ENCODE results near the gene SPHK2. TPM values are rescaled to one million over a fixed set of nuclear protein-coding genes. Genes with fewer than 3 reads are reported as not detected.
"Not testable (repeated sequence)": the region's sequence is repeated elsewhere in the genome, so short reads cannot be mapped to it uniquely, and the experiment has no call there.

SPHK2 gene
- total RNA-seq, 3 donors from 2014 or later = 39.8 to 43.1 (median 40.6) TPM

DNA sequence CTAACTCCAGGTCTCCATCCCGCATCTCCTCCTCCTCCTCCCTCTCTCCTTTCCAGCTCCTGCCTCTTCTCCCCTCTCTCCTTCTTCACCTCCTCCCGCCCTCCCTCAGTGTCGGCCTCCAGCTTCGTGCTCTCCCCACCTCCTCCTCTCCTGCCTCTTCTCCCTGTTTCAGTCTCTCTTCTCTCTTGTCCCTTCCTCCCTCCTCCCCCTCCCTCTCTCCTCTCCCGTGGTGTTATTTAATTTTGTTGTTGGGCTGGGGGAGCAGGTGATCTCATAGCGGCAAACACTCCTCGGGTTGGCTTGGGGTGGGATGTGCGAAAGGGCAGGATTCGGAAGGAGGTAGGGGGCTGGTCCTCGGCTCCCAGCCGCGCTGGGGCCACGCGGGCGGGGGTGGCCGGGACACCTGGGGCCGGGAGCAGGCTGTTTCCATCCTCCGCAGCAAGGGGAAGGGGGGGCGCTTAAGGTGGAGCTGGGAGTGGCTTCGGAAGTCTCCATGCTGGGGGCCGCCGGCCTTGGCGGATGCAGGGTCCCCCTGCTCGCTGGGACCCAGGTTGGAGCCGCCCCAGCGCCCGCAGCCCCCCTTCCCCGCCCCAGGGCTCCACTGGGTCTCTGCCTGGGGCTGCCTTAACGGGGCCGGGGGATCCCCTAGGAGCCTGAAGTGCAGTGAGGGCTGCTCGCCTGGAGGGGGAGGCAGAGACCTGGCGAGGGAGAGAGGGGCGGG lies 26.9 kb downstream of the SPHK2 start, which contains the start of gene CA11:
Gene CA11 (minus strand): TSS at position 187 of the 721 bp plus-strand sequence. CDS start 555 bp downstream, outside the sequence.
- Mint-ChIP-seq H3K27me3 (ENCODE audit: low read depth) (no peaks in the 10 kb centered on the region), H3K4me3 (peak within 1 kb of the TSS; percentile 84), H3K4me1 (ENCODE audit: low read depth) (peaks cover 43% of the 10 kb centered on the region), H3K36me3 (ENCODE audit: insufficient read depth) (no peaks in the 10 kb centered on the region), H3K9me3 (no peaks in the 10 kb centered on the region)
- DNase-seq (peak; percentile 89), ATAC-seq (peak; percentile 85 to 87)

DNA sequence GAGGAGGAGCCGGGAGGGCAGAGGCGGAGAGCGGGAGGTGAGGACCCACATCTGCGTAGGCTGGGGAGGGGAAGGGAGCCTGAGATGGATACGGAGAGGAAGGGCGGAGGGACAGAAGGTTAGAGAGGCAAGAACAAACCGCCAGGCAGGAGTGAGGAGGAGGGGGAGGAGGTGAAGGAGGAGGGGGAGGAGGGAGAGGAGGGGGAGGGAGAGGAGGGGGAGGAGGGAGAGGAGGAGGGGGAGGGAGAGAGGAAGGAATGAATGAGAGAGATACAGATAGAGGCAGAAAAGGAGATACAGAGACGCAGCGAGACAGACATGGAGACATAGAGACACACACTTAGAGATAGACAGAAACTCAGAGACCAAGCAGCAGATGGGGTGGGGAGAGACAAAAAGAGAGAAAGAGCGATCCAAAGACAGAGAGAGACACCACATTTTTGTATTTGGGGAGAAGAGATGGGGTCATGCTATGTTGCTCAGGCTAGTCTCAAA lies 27.5 kb downstream of the SPHK2 start:
- H3K4me1 Mint-ChIP-seq (ENCODE audit: low read depth) = peaks cover 44% of the 10 kb centered on the region

DNA sequence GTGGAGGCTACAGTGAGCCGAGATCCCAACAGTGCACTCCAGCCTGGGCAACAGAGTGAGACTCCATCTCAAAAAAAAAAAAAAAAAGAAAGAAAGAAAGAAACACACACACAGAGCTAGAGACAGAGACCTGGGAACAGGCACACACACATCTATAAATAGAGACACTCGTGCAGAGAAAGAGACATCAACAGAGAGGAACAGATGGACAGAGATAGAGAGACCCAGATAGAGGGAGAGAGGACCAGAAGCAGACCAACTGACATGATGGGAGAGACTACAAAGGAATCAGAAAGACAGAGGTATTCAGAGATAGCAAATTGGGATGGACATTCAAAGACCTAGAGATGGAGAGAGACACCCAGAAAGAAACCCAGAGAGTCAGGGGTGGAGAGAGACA lies 28.8 kb downstream of the SPHK2 start:
- Mint-ChIP-seq H3K9me3 (no peaks in the 10 kb centered on the region), H3K27me3 (ENCODE audit: low read depth) (no peaks in the 10 kb centered on the region), H3K4me1 (ENCODE audit: low read depth) (peaks cover 46% of the 10 kb centered on the region), H3K36me3 (ENCODE audit: insufficient read depth) (no peaks in the 10 kb centered on the region), H3K4me3 (peak overlapping the region; percentile 3)
- DNase-seq (no peak), ATAC-seq (no peak)

More for the DNA sequence above, 27.5 kb downstream of the SPHK2 start:
- Mint-ChIP-seq H3K36me3 (ENCODE audit: insufficient read depth) (no peaks in the 10 kb centered on the region), H3K27me3 (ENCODE audit: low read depth) (no peaks in the 10 kb centered on the region), H3K4me3 (peak overlapping the region; percentile 47), H3K9me3 (no peaks in the 10 kb centered on the region)
- ATAC-seq (no peak), DNase-seq (no peak)

DNA sequence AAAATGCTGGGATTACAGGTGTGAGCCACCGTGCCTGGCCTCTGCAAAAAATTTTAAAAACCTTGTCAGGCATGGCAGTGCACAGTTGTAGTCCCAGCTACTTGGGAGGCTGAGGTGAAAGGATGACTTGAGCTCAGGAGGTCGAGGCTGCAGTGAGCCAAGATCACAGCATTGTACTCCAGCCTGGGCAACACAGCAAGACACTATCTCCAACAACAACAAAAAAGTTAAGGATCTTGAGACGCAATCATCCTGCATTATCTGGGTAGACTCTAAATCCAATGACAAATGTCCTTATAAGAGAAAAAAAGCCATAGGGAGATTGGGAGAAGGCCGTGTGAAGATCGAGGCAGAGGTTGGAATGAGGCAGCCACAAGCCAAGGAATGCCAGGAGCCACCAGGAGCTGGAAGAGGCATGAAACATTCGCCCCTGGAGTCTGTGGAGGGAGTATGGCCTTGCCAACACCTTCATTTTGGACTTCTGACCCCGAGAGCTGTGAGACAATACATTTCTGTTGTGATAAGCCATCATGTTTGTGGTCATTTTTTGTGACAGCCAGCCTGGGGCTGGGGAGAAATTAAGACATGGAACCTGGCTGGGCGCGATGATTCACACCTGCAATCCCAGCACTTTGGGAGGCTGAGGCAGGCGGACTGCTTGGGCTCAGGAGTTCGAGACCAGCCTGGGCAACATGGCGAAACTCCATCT lies 31.8 kb downstream of the SPHK2 start:
- Mint-ChIP-seq H3K9me3 (no peaks in the 10 kb centered on the region), H3K4me1 (ENCODE audit: low read depth) (peaks cover 29% of the 10 kb centered on the region), H3K36me3 (ENCODE audit: insufficient read depth) (no peaks in the 10 kb centered on the region), H3K27me3 (ENCODE audit: low read depth) (no peaks in the 10 kb centered on the region), H3K4me3 (no peak overlapping the region)
- ATAC-seq (no peak), DNase-seq (no peak)

DNA sequence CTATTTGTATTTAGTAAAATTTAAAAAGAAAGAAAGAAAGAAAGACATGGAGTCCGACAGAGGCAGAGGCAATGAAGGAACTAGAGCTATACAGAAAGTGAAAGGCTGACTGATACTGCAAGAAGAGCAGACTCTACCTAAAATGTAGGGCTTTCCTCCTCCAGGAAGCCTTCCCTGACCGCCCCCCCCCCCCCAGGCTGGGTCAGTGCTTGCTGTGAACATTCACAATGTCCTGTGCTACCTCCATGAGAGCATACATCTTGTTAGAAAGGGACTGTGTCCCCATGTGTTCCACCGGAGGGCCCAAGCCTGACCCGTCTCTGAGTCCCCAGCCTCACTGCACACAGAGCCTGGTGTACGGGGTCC lies 32.4 kb downstream of the SPHK2 start:
- ATAC-seq = no peak
- no peak for DNase-seq
- peaks cover 29% of the 10 kb centered on the region for H3K4me1 Mint-ChIP-seq (ENCODE audit: low read depth)
- no peak overlapping the region for H3K4me3 Mint-ChIP-seq
- H3K36me3 Mint-ChIP-seq (ENCODE audit: insufficient read depth) = no peaks in the 10 kb centered on the region
- H3K9me3 Mint-ChIP-seq = no peaks in the 10 kb centered on the region
- H3K27me3 Mint-ChIP-seq (ENCODE audit: low read depth) = no peaks in the 10 kb centered on the region

DNA sequence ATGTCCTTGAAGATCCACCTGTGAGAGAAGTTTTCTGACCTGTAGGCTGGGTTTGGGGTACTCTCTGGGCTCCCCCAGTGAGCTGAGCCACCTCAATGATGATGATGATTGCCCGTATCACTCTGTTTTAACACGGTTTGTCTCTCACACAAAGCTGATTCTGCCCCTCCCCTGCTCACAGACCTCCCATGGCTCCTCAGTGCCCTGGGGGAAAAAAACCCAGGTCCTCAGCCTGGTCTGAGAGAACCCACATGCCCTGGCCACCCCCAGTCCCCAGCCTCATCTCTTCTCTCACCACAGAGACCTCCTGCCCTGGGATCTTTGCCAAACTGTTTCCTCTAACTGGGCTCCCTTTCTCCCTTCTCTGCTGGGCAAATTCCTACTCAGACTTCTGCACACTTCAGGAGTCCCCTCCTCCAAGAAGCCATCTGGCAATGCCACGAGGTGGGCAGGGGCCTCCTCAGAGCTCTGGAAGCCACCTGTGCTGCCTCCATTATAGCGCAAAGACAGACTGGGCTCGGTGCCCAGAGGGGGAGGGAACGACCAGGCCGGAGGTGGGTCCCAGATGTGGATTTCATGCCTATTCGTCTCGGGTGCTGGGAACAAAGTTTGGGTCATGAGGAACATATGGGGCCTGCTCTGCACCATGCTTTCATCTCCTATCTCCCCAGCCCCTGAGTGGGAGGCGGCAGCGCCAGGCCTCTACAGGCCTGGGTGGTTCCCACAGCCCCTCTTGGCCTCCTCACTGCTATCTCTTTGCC lies 35.2 kb downstream of the SPHK2 start:
- H3K9me3 Mint-ChIP-seq = no peaks in the 10 kb centered on the region
- no peaks in the 10 kb centered on the region for H3K27me3 Mint-ChIP-seq (ENCODE audit: low read depth)
- H3K36me3 Mint-ChIP-seq (ENCODE audit: insufficient read depth) = no peaks in the 10 kb centered on the region
- no peak overlapping the region for H3K4me3 Mint-ChIP-seq
- no peak for DNase-seq
- peaks cover 9% of the 10 kb centered on the region for H3K4me1 Mint-ChIP-seq (ENCODE audit: low read depth)
- ATAC-seq = no peak

DNA sequence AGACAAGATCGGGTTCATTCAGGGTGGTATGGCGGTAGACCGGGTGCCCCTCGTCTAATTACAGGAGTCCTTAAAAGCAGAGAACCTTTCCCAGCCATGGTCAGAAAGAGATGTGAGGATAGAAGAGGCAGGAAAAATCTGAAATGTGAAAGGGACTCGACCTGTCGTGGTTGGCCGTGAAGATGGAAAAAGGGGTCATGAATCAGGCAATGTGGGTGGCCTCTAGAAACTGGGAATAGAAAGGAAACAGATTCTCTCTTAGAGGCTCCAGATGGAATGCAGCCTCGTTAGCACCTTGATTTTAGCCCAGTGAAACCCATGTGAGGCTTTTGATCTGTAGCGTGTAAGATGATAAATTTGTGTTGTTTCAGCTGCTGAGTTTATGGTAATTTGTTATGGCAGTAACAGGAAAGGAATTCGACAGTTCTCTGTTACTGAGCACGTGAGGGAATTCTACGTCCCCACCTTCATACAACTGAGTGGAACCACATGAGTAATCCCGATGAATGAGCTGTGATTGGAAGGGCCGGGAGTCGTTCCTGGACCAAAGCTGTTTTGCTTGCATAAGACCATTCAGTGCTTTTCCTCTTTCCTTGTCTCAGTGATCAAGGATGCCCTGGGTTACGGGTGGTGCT lies 37.7 kb downstream of the SPHK2 start:
- Mint-ChIP-seq H3K9me3 (no peaks in the 10 kb centered on the region), H3K4me1 (ENCODE audit: low read depth) (peaks cover 10% of the 10 kb centered on the region), H3K36me3 (ENCODE audit: insufficient read depth) (no peaks in the 10 kb centered on the region), H3K27me3 (ENCODE audit: low read depth) (no peaks in the 10 kb centered on the region), H3K4me3 (no peak overlapping the region)
- no peak for ATAC-seq
- no peak for DNase-seq

DNA sequence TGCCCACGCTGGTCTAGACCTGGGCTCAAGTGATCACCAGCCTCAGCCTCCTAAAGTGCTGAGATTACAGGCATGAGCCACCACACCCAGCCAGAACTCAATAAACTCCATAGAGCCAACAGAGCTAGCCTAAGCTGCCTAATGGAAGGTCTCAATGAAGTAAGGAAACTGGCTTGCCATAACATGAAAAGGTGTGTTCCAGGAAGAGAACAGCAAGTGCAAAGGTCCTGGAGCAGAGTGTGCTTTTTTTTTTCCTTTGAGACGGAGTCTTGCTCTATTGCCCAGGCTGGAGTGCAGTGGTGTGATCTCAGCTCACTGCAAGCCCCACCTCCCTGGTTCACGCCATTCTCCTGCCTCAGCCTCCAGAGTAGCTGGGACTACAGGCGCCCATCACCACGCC lies 38.5 kb downstream of the SPHK2 start:
- H3K36me3 Mint-ChIP-seq (ENCODE audit: insufficient read depth); H3K27me3 Mint-ChIP-seq (ENCODE audit: low read depth); H3K9me3 Mint-ChIP-seq; ATAC-seq; H3K4me1 Mint-ChIP-seq (ENCODE audit: low read depth); H3K4me3 Mint-ChIP-seq; DNase-seq: not testable (repeated sequence)

DNA sequence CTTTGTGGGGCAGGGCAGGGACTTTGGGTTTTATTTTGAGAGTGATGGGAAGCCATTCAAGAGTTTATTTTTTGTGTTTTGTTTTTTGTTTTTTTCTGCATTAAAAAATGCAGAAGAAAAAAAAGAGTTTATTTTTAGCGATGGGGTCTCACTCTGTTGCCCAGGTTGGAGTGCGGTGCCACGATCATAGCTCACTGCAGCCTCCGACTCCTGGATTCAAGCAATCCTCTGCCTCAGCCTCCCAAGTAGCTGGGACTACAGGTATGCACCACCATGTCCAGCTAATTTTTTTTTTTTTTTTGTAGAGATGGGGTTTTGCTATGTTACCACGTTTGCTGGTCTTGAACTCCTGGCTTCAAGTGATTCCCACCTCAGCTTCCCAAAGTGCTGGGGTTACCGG lies 39.2 kb downstream of the SPHK2 start:
- no peaks in the 10 kb centered on the region for H3K36me3 Mint-ChIP-seq (ENCODE audit: insufficient read depth)
- H3K4me3 Mint-ChIP-seq = no peak overlapping the region
- DNase-seq (no peak), ATAC-seq (no peak)
- H3K27me3 Mint-ChIP-seq (ENCODE audit: low read depth) = no peaks in the 10 kb centered on the region
- peaks cover 7% of the 10 kb centered on the region for H3K4me1 Mint-ChIP-seq (ENCODE audit: low read depth)
- no peaks in the 10 kb centered on the region for H3K9me3 Mint-ChIP-seq

DNA sequence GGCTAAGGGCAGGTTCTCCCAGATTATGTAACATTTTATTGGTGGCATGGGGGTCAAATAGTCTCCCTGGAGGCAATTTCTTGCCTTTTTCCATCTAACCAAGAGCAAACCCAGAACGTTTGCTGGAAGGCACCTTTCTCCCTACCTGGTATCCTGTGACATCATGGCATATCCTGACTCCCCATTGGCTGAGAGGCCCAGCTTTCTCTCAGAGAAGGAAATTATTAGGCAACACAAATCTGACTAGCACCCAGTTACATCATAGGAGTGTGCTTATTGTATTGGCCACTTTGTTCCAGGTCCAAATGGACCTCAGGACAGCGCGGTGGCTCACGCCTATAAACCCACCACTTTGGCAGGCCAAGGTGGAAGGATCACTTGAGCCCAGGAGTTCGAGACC lies 40.5 kb downstream of the SPHK2 start:
- H3K4me1 Mint-ChIP-seq (ENCODE audit: low read depth) = peaks cover 7% of the 10 kb centered on the region
- no peak for ATAC-seq
- no peak for DNase-seq
- H3K36me3 Mint-ChIP-seq (ENCODE audit: insufficient read depth) = no peaks in the 10 kb centered on the region
- H3K9me3 Mint-ChIP-seq = no peaks in the 10 kb centered on the region
- H3K4me3 Mint-ChIP-seq = no peak overlapping the region
- no peaks in the 10 kb centered on the region for H3K27me3 Mint-ChIP-seq (ENCODE audit: low read depth)

DNA sequence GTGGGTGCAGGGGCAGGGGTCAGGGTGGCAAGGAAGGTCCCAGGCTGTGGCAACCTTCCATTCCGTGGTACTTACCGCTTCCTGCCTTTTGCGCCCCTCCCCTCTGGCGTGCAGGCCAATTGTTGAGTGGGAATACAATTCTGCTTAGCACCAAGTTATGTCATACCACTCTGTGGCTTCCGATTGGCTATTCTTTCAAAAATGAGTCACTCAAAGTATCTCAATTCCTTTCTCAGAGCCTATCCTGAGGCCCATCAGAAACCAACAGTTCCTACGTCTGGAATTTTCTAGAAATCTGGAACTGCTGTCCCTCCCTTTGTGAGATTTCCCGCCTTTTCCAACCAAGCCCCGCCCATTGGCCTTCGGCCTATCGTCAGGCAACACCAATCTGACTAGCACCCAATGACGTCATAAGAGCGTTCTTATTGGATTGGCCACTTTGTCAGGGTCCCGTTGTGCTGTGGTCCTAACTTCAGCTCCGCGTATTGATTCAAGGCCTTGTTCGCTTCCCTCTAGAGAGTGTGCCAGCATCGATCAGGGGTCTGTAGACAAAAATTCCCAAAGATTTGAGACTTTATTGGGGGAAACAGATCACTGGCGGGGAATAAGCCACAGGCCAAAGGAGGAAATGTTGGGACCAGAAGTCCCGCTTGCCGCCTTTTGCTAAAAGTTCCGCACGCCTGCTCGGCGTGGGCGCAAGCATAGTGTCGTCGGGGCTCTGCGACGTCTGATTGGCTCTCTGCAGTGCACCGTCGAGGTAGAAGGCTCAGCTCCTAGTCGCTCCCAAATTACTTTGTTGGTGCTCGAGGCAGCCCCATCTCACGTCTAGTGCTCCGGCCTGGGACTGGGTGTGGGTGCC lies 41.8 kb downstream of the SPHK2 start:
- Mint-ChIP-seq H3K4me3 (peak overlapping the region; percentile 63), H3K9me3 (no peaks in the 10 kb centered on the region), H3K36me3 (ENCODE audit: insufficient read depth) (no peaks in the 10 kb centered on the region), H3K27me3 (ENCODE audit: low read depth) (no peaks in the 10 kb centered on the region), H3K4me1 (ENCODE audit: low read depth) (peaks cover 7% of the 10 kb centered on the region)
- ATAC-seq = peak; percentile 96 to 98
- peak; percentile 70 for DNase-seq

DNA sequence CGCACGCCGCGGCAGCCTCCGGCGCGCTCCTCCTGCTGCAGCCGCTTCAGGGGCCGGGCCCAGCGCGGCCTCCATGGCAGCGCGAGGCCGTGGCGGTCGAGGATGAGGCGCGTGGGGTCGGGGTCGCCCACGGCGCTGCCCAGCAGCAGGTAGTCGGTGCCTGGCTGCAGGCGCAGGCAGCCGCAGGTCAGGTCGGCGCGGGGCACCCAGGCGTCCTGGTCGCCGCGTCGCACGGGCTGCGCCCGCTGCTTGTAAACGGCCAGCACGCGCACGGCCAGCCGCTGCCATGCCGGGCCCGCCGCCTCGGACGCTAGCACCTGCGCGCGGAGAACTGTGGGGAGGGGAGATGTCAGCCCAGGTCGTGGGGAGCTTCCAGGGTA lies 42.4 kb downstream of the SPHK2 start:
- no peak for DNase-seq
- Mint-ChIP-seq H3K4me3 (no peak overlapping the region), H3K27me3 (ENCODE audit: low read depth) (no peaks in the 10 kb centered on the region), H3K36me3 (ENCODE audit: insufficient read depth) (no peaks in the 10 kb centered on the region), H3K9me3 (no peaks in the 10 kb centered on the region), H3K4me1 (ENCODE audit: low read depth) (peaks cover 7% of the 10 kb centered on the region)
- ATAC-seq = no peak

DNA sequence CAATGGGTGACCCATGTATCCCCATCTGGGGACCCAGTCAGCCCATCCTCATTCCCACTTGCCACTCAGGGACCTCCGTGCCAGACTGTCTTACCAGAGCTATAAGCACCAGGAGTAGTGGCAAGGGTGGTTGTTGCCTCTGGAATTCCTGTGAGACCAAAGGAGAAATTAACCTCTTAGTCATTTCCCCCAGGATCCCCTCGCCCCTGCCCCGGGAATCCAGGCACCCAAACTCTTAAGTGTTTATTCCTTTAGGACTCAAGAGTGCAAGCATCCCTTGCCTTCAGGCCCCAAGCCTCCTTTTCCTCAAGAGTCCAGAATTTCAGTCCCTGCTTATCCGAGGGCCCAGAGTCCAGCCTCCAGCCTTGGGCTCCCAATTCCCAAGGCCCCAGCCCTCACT lies 44.4 kb downstream of the SPHK2 start:
- no peaks in the 10 kb centered on the region for H3K27me3 Mint-ChIP-seq (ENCODE audit: low read depth)
- H3K36me3 Mint-ChIP-seq (ENCODE audit: insufficient read depth) = no peaks in the 10 kb centered on the region
- no peaks in the 10 kb centered on the region for H3K9me3 Mint-ChIP-seq
- DNase-seq (no peak), ATAC-seq (no peak)
- peaks cover 7% of the 10 kb centered on the region for H3K4me1 Mint-ChIP-seq (ENCODE audit: low read depth)
- H3K4me3 Mint-ChIP-seq = no peak overlapping the region
